Cardiac muscle cell (in vitro differentiated cells and primary cell): ENCODE measurements around the gene HLA-A. TPM values are rescaled to one million over a fixed set of nuclear protein-coding genes. Genes with fewer than 3 reads are reported as not detected.
"Not testable (repeated sequence)": the region's sequence is repeated elsewhere in the genome, so short reads cannot be mapped to it uniquely, and the experiment has no call there.

Experiments
- DNase-seq, 2 donors: peaks; one replicate each; pipeline versions ENCODE4 v3.0.0 to v3.0.0-alpha.2; 2010 to 2017; ENCODE audit warnings: low read depth in 1 of 2, low spot score in 1 of 2
- H3K27ac ChIP-seq: fragments of 200-600 bp; sonication (generic); 2 replicates; pipeline ENCODE4 v1.5.1; 2016
- H3K27me3 ChIP-seq: fragments of 200-600 bp; sonication (generic); 2 replicates; pipeline ENCODE4 v1.6.0; 2016; ENCODE audit warnings: control low read depth
- H3K36me3 ChIP-seq: fragments of 200-600 bp; sonication (generic); 2 replicates; pipeline ENCODE4 v1.5.1; 2016; ENCODE audit warnings: control low read depth
- H3K4me1 ChIP-seq: fragments of 200-600 bp; sonication (generic); 2 replicates; pipeline ENCODE4 v1.8.1; 2017; ENCODE audit warnings: low read depth, mild to moderate bottlenecking, mixed run types
- H3K4me3 ChIP-seq: fragments of 200-600 bp; sonication (generic); 2 replicates; pipeline ENCODE4 v1.5.1; 2016; ENCODE audit warnings: mild to moderate bottlenecking
- H3K9me3 ChIP-seq: fragments of 200-600 bp; sonication (generic); 2 replicates; pipeline ENCODE4 v1.5.1; 2017; ENCODE audit warnings: low read depth, mild to moderate bottlenecking, control low read depth
- polyA plus RNA-seq: library from polyadenylated mRNA; unstranded; fragments of >200 nt; fragmentation: Nextera tagmentation; extraction: Ambion mirVana; gene quantifications from 2 replicates; pipeline ENCODE4 v1.2.1, GENCODE V29; 2016
- total RNA-seq: library from RNA; depleted of rRNA; stranded (reverse); fragments of >200 nt; gene quantifications from 2 replicates; pipeline ENCODE4 v1.2.3, GENCODE V29; 2016
- TF ChIP-seq, protein P1 (sequence below): IDR thresholded peaks from 2 replicates; pipeline ENCODE4 v1.5.1; 2012; ENCODE audit warnings: low read depth, mild to moderate bottlenecking, low read length

HLA-A gene
- total and polyA plus RNA-seq, 2 experiments from 2014 or later, result 119 to 177 TPM

DNA sequence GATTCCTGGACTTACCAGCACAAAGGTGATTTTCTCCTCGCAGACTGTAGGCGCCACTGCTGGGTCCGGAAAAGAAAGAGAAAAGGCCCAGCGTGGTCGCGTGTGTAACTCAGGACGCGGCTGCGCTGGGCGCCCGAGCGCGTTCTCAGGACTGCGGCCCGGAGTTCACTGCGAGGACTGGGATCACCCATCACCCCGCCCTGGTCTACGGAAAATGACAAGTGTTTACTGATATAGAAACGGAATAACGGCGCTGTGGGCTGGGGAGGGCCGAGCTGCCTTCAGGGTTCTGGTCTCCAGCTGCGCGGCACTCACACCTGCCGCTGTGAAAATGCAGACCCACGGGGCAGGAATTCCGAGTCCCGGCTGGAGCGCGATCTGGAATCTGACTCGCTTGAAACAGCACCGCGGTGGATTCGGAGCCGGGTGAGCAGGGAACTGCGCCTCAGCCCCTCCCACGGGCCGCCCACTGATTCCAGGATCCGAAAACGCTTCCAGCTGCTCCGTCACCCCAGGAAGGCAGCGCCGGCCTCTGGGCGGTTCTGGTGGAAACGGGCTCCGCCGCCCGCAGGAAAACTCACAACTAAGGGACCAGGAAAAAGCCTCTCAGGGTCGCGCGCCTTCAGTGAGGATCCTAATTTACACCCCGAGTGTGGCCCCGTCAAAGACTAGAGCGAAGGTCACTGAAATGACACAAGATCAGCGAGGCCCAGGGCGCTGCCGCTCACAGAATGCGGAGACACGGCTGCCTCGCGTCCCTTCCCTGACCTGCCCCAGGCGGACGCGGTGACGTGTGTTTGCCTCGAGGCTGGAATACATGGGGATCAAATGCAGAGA lies 34.5 kb downstream of the HLA-A start:
- H3K4me3 ChIP-seq, result peak overlapping the region; percentile 27
- H3K9me3 ChIP-seq, result no peaks in the 10 kb centered on the region
- H3K36me3 ChIP-seq, result no peaks in the 10 kb centered on the region
- TF ChIP-seq, protein P1, sequence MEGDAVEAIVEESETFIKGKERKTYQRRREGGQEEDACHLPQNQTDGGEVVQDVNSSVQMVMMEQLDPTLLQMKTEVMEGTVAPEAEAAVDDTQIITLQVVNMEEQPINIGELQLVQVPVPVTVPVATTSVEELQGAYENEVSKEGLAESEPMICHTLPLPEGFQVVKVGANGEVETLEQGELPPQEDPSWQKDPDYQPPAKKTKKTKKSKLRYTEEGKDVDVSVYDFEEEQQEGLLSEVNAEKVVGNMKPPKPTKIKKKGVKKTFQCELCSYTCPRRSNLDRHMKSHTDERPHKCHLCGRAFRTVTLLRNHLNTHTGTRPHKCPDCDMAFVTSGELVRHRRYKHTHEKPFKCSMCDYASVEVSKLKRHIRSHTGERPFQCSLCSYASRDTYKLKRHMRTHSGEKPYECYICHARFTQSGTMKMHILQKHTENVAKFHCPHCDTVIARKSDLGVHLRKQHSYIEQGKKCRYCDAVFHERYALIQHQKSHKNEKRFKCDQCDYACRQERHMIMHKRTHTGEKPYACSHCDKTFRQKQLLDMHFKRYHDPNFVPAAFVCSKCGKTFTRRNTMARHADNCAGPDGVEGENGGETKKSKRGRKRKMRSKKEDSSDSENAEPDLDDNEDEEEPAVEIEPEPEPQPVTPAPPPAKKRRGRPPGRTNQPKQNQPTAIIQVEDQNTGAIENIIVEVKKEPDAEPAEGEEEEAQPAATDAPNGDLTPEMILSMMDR, result peak; percentile 46
- H3K27me3 ChIP-seq, result peaks cover 43% of the 10 kb centered on the region
- no peaks in the 10 kb centered on the region for H3K4me1 ChIP-seq
- H3K27ac ChIP-seq, result peak overlapping the region; percentile 42
- DNase-seq, result peak; percentile 76 to 79

DNA sequence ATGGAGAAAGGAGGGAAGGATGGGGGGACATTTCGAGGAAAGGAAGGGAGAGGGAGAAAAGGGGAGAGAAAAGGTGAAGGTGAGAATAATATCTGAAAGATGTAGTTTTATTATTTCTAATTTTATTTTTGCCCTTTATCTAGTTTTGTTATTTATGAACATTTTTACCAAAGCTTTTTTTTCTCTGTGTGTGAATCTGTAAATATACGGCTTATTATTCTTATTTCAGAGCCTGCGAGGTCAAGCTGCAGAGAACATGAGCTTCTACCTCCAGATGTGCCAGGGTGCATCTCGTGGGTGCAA lies 35.0 kb downstream of the HLA-A start:
- Histone ChIP-seq H3K27ac (no peak overlapping the region), H3K4me3 (peak overlapping the region; percentile 27), H3K4me1 (no peaks in the 10 kb centered on the region), H3K27me3 (peaks cover 43% of the 10 kb centered on the region), H3K36me3 (no peaks in the 10 kb centered on the region), H3K9me3 (no peaks in the 10 kb centered on the region)
- TF ChIP-seq, protein P1, result no peak
- no peak for DNase-seq

DNA sequence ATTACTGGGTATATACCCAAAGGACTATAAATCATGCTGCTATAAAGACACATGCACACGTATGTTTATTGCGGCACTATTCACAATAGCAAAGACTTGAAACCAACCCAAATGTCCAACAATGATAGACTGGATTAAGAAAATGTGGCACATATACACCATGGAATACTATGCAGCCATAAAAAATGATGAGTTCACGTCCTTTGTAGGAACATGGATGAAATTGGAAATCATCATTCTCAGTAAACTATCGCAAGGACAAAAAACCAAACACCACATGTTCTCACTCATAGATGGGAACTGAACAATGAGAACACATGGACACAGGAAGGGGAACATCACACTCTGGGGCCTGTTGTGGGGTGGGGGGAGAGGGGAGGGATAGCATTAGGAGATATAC lies 37.7 kb downstream of the HLA-A start:
- not testable (repeated sequence) for DNase-seq, H3K27ac ChIP-seq, H3K9me3 ChIP-seq, H3K36me3 ChIP-seq, H3K4me1 ChIP-seq, H3K4me3 ChIP-seq
- peaks cover 26% of the 10 kb centered on the region for H3K27me3 ChIP-seq

DNA sequence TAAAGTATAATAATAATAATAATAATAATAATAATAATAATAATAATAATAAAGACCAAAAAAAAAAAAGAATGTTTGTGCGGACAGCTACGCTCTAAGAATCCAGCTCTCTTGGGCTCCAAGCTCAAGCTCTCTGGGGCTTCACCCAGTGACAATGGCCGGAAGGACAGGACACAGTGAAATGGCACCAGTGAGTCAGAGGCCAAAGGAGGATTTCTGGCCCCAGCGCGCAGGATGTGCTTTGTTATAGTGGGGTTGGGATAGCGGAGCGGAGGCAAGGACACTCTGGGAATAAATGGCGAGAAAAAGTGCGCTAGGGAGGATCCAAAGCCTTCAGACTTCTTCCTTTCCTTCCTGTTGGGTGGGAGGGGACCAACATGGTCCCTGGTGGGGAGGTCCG lies 38.2 kb downstream of the HLA-A start:
- no peak for DNase-seq
- Histone ChIP-seq H3K9me3 (no peaks in the 10 kb centered on the region), H3K4me1 (no peaks in the 10 kb centered on the region), H3K4me3 (no peak overlapping the region), H3K36me3 (no peaks in the 10 kb centered on the region), H3K27me3 (peaks cover 21% of the 10 kb centered on the region), H3K27ac (no peak overlapping the region)
- TF ChIP-seq, protein P1, result no peak

DNA sequence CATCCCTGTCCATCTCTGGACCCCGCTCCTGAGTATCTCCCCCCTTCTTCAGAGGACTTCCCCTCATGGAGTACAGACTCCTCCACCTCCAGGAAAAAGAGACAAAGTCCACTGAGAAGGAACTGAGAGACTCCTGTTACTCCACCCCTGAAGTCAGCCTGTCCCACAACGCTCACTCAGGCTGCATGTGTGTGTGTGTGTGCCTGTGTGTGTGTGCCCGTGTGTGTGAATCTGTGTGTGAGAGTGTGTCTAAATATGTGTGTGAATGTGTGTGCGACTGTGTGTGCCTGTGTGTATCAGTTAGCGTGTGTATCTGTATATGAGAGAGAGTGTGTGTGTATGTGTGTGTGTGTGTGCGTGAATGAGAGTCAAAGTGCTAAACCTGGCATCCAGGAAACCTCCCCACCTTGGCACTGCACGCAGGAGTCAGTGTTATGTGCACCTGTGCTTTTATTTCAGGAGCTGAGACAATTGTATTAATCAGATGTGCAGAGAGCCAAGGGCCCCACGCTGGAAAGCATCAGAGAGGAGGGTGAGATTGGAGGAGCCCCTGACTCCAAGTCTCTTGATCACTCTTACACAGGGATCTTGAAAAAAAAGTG lies 39.0 kb downstream of the HLA-A start:
- Histone ChIP-seq H3K36me3 (no peaks in the 10 kb centered on the region), H3K9me3 (no peaks in the 10 kb centered on the region), H3K4me1 (no peaks in the 10 kb centered on the region), H3K27ac (no peak overlapping the region), H3K27me3 (peaks cover 13% of the 10 kb centered on the region), H3K4me3 (no peak overlapping the region)
- no peak for DNase-seq
- TF ChIP-seq, protein P1, result no peak

DNA sequence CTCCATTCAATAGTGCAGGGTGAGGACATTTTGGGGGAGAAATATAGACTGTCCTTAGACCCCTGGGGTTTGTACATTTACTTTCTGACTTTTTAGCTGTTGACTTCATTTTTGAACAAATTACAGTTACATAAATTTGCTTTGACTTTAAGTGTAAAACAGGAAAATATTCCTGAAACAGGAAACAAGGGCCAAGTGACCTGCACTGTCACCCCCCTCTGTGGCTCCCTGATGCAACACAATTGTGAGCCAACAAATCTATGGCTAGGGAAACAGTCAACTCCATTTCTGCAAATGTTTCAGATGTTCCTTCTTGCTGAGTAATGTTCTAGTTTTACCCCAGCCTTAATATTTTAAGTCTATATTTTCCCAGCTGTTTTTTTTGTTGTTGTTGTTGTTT lies 39.8 kb downstream of the HLA-A start:
- H3K4me1 ChIP-seq, result no peaks in the 10 kb centered on the region
- no peak overlapping the region for H3K27ac ChIP-seq
- DNase-seq, result no peak
- no peak overlapping the region for H3K4me3 ChIP-seq
- TF ChIP-seq, protein P1, result no peak
- H3K27me3 ChIP-seq, result peaks cover 10% of the 10 kb centered on the region
- no peaks in the 10 kb centered on the region for H3K9me3 ChIP-seq
- H3K36me3 ChIP-seq, result no peaks in the 10 kb centered on the region
